Measurements from ENCODE around the gene C9orf152. TPM values are rescaled to one million over a fixed set of nuclear protein-coding genes. Genes with fewer than 3 reads are reported as not detected.

Gene C9orf152
- total and polyA plus RNA-seq, 2 donors from 2014 or later: 1.8 TPM; not detected in 1

GRCh38 chr9:110255463-110256379, 47.8 kb upstream of the C9orf152 start:
- H3K27ac ChIP-seq (ENCODE audit: low read depth in 2 of 2, low read length in 2 of 2): peak overlapping the region; percentile 61 to 93
- peak; percentile 51 to 91 (median 74) for DNase-seq
- peaks cover 0 to 15% (median 7%) of the 10 kb centered on the region in 3 donors for H3K4me1 ChIP-seq (ENCODE audit: control insufficient read depth in 2 of 3, insufficient read depth in 2 of 3, low read depth in 1 of 3, low read length in 3 of 3)
- H3K27me3 ChIP-seq (ENCODE audit: control insufficient read depth, insufficient read depth, low read length): no peaks in the 10 kb centered on the region
- H3K9ac ChIP-seq (ENCODE audit: low read length in 3 of 3): peak overlapping the region; percentile 74 to 88 (median 85)
- peak overlapping the region; percentile 87 to 92 (median 89) for H3K4me3 ChIP-seq (ENCODE audit: low read length in 3 of 3)
- intact Hi-C loops (cut with DNase I): no loop called here
- no peak for FAIRE-seq
- no peak for TF ChIP-seq CTCF (IDR thresholded peaks at IDR 0.05; ENCODE audit: borderline replicate concordance, extremely low read depth, insufficient read depth)
- no peaks in the 10 kb centered on the region for H3K36me3 ChIP-seq (ENCODE audit: control insufficient read depth in 2 of 3, insufficient read depth in 3 of 3, low read length in 3 of 3)
- no peaks in the 10 kb centered on the region for H3K9me3 ChIP-seq (ENCODE audit: control insufficient read depth in 2 of 3, insufficient read depth in 1 of 3, low read length in 3 of 3)

- DNase-seq: peak in 2 of 5 donors; percentile 50 to 77
- Histone ChIP-seq H3K9ac (ENCODE audit: low read length in 3 of 3) (peak overlapping the region; percentile 74 to 88 (median 85)), H3K27ac (ENCODE audit: low read depth in 2 of 2, low read length in 2 of 2) (peak overlapping the region; percentile 61 to 93), H3K4me1 (ENCODE audit: control insufficient read depth in 2 of 3, insufficient read depth in 2 of 3, low read depth in 1 of 3, low read length in 3 of 3) (peaks cover 0 to 15% (median 7%) of the 10 kb centered on the region in 3 donors), H3K27me3 (ENCODE audit: control insufficient read depth, insufficient read depth, low read length) (no peaks in the 10 kb centered on the region), H3K4me3 (ENCODE audit: low read length in 3 of 3) (peak overlapping the region; percentile 87 to 92 (median 89)), H3K36me3 (ENCODE audit: control insufficient read depth in 2 of 3, insufficient read depth in 3 of 3, low read length in 3 of 3) (peaks cover 0 to 5% (median 0%) of the 10 kb centered on the region in 3 donors), H3K9me3 (ENCODE audit: control insufficient read depth in 2 of 3, insufficient read depth in 1 of 3, low read length in 3 of 3) (no peaks in the 10 kb centered on the region)
- intact Hi-C loops (cut with DNase I): no loop called here
- no peak for FAIRE-seq
- TF ChIP-seq CTCF (IDR thresholded peaks at IDR 0.05; ENCODE audit: borderline replicate concordance, extremely low read depth, insufficient read depth): no peak
These were observed 47.1 kb upstream of the C9orf152 start for GRCh38 chr9:110255034-110255462.

GRCh38 chr9:110254500-110254899, 46.5 kb upstream of the C9orf152 start:
- H3K4me1 ChIP-seq (ENCODE audit: control insufficient read depth in 2 of 3, insufficient read depth in 2 of 3, low read depth in 1 of 3, low read length in 3 of 3): peaks cover 0 to 15% (median 7%) of the 10 kb centered on the region in 3 donors
- FAIRE-seq: no peak
- H3K4me3 ChIP-seq (ENCODE audit: low read length in 3 of 3): peak overlapping the region; percentile 87 to 92 (median 89)
- no peaks in the 10 kb centered on the region for H3K9me3 ChIP-seq (ENCODE audit: control insufficient read depth in 2 of 3, insufficient read depth in 1 of 3, low read length in 3 of 3)
- DNase-seq: no peak
- peak overlapping the region in 1 of 2 donors; percentile 93 for H3K27ac ChIP-seq (ENCODE audit: low read depth in 2 of 2, low read length in 2 of 2)
- intact Hi-C loops (cut with DNase I): no loop called here
- H3K9ac ChIP-seq (ENCODE audit: low read length in 3 of 3): peak overlapping the region in 2 of 3 donors; percentile 74 to 85
- TF ChIP-seq CTCF (IDR thresholded peaks at IDR 0.05; ENCODE audit: borderline replicate concordance, extremely low read depth, insufficient read depth): no peak
- H3K36me3 ChIP-seq (ENCODE audit: control insufficient read depth in 2 of 3, insufficient read depth in 3 of 3, low read length in 3 of 3): peaks cover 2 to 5% (median 2%) of the 10 kb centered on the region in 3 donors
- no peaks in the 10 kb centered on the region for H3K27me3 ChIP-seq (ENCODE audit: control insufficient read depth, insufficient read depth, low read length)
